ENCODE data around the gene SHB.

The SHB gene

DNA sequence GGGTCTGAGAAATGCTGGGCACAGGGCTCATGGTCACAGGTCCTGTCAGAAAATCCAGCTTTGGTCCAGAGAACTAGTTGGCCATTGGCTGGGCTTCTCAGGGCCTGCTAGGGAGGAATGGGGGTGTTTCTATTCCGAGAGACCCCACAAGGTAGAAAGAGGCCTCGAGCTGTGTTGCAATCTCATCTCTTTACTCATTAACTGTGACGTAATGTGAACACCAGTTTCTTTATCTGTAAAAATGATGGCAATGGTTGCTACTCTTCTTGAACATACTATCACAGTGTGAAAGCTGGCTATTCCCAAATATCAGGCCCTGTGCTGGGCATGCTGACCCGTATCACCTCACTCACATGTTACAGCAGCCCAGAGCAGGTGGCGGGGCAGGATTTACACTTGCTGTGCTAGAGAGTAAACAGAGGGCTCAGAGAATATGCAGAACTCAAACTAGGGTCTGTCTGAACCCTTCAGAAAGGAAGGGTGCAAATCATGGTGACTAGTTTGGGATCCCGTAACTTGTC lies 129.4 kb downstream of the SHB start:
- no peak for TF ChIP-seq ZNF214 (tag by site-specific recombination; IDR thresholded peaks at IDR 0.05; ENCODE audit: borderline replicate concordance)
- TF ChIP-seq, protein P1, sequence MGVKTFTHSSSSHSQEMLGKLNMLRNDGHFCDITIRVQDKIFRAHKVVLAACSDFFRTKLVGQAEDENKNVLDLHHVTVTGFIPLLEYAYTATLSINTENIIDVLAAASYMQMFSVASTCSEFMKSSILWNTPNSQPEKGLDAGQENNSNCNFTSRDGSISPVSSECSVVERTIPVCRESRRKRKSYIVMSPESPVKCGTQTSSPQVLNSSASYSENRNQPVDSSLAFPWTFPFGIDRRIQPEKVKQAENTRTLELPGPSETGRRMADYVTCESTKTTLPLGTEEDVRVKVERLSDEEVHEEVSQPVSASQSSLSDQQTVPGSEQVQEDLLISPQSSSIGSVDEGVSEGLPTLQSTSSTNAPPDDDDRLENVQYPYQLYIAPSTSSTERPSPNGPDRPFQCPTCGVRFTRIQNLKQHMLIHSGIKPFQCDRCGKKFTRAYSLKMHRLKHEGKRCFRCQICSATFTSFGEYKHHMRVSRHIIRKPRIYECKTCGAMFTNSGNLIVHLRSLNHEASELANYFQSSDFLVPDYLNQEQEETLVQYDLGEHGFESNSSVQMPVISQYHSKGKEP (tag by site-specific recombination; IDR thresholded peaks at IDR 0.05): no peak
- no peak for TF ChIP-seq ZNF354C (tag by site-specific recombination; IDR thresholded peaks at IDR 0.05; ENCODE audit: borderline replicate concordance, low read depth)
- TF ChIP-seq KLF7 (tag by site-specific recombination; IDR thresholded peaks at IDR 0.05; ENCODE audit: borderline replicate concordance): no peak
- TF ChIP-seq ZFP37 (tag by site-specific recombination; IDR thresholded peaks at IDR 0.05): no peak
- TF ChIP-seq ZNF707 (tag by site-specific recombination; IDR thresholded peaks at IDR 0.05): no peak
- TF ChIP-seq, protein P2, sequence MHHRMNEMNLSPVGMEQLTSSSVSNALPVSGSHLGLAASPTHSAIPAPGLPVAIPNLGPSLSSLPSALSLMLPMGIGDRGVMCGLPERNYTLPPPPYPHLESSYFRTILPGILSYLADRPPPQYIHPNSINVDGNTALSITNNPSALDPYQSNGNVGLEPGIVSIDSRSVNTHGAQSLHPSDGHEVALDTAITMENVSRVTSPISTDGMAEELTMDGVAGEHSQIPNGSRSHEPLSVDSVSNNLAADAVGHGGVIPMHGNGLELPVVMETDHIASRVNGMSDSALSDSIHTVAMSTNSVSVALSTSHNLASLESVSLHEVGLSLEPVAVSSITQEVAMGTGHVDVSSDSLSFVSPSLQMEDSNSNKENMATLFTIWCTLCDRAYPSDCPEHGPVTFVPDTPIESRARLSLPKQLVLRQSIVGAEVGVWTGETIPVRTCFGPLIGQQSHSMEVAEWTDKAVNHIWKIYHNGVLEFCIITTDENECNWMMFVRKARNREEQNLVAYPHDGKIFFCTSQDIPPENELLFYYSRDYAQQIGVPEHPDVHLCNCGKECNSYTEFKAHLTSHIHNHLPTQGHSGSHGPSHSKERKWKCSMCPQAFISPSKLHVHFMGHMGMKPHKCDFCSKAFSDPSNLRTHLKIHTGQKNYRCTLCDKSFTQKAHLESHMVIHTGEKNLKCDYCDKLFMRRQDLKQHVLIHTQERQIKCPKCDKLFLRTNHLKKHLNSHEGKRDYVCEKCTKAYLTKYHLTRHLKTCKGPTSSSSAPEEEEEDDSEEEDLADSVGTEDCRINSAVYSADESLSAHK (tag by site-specific recombination; IDR thresholded peaks at IDR 0.05): no peak
- no peak for TF ChIP-seq KLF16 (tag by site-specific recombination; IDR thresholded peaks at IDR 0.05)
- TF ChIP-seq, protein P3, sequence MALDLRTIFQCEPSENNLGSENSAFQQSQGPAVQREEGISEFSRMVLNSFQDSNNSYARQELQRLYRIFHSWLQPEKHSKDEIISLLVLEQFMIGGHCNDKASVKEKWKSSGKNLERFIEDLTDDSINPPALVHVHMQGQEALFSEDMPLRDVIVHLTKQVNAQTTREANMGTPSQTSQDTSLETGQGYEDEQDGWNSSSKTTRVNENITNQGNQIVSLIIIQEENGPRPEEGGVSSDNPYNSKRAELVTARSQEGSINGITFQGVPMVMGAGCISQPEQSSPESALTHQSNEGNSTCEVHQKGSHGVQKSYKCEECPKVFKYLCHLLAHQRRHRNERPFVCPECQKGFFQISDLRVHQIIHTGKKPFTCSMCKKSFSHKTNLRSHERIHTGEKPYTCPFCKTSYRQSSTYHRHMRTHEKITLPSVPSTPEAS (tag by site-specific recombination; IDR thresholded peaks at IDR 0.05): no peak
- TF ChIP-seq, protein P4, sequence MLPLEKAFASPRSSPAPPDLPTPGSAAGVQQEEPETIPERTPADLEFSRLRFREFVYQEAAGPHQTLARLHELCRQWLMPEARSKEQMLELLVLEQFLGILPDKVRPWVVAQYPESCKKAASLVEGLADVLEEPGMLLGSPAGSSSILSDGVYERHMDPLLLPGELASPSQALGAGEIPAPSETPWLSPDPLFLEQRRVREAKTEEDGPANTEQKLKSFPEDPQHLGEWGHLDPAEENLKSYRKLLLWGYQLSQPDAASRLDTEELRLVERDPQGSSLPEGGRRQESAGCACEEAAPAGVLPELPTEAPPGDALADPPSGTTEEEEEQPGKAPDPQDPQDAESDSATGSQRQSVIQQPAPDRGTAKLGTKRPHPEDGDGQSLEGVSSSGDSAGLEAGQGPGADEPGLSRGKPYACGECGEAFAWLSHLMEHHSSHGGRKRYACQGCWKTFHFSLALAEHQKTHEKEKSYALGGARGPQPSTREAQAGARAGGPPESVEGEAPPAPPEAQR (tag by site-specific recombination; IDR thresholded peaks at IDR 0.05): no peak
- TF ChIP-seq YY2 (tag by site-specific recombination; IDR thresholded peaks at IDR 0.05): no peak
- TF ChIP-seq, protein P5, sequence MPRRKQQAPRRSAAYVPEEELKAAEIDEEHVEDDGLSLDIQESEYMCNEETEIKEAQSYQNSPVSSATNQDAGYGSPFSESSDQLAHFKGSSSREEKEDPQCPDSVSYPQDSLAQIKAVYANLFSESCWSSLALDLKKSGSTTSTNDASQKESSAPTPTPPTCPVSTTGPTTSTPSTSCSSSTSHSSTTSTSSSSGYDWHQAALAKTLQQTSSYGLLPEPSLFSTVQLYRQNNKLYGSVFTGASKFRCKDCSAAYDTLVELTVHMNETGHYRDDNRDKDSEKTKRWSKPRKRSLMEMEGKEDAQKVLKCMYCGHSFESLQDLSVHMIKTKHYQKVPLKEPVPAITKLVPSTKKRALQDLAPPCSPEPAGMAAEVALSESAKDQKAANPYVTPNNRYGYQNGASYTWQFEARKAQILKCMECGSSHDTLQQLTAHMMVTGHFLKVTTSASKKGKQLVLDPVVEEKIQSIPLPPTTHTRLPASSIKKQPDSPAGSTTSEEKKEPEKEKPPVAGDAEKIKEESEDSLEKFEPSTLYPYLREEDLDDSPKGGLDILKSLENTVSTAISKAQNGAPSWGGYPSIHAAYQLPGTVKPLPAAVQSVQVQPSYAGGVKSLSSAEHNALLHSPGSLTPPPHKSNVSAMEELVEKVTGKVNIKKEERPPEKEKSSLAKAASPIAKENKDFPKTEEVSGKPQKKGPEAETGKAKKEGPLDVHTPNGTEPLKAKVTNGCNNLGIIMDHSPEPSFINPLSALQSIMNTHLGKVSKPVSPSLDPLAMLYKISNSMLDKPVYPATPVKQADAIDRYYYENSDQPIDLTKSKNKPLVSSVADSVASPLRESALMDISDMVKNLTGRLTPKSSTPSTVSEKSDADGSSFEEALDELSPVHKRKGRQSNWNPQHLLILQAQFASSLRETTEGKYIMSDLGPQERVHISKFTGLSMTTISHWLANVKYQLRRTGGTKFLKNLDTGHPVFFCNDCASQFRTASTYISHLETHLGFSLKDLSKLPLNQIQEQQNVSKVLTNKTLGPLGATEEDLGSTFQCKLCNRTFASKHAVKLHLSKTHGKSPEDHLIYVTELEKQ (tag by site-specific recombination; IDR thresholded peaks at IDR 0.05; ENCODE audit: borderline replicate concordance): no peak
- TF ChIP-seq ZNF138 (tag by site-specific recombination; IDR thresholded peaks at IDR 0.05; ENCODE audit: borderline replicate concordance): no peak
- TF ChIP-seq ZNF350 (tag by site-specific recombination; IDR thresholded peaks at IDR 0.05): no peak
- no peak for TF ChIP-seq WT1 (tag by site-specific recombination; IDR thresholded peaks at IDR 0.05)
- TF ChIP-seq SALL2 (tag by site-specific recombination; IDR thresholded peaks at IDR 0.05; ENCODE audit: borderline replicate concordance): no peak
- TF ChIP-seq SP7 (tag by site-specific recombination; IDR thresholded peaks at IDR 0.05): no peak
- TF ChIP-seq GLIS1 (tag by site-specific recombination; IDR thresholded peaks at IDR 0.05): no peak
- TF ChIP-seq, protein P6, sequence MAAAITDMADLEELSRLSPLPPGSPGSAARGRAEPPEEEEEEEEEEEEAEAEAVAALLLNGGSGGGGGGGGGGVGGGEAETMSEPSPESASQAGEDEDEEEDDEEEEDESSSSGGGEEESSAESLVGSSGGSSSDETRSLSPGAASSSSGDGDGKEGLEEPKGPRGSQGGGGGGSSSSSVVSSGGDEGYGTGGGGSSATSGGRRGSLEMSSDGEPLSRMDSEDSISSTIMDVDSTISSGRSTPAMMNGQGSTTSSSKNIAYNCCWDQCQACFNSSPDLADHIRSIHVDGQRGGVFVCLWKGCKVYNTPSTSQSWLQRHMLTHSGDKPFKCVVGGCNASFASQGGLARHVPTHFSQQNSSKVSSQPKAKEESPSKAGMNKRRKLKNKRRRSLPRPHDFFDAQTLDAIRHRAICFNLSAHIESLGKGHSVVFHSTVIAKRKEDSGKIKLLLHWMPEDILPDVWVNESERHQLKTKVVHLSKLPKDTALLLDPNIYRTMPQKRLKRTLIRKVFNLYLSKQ (tag by site-specific recombination; IDR thresholded peaks at IDR 0.05; ENCODE audit: borderline replicate concordance): no peak

More for the DNA sequence above, 129.4 kb downstream of the SHB start:
- H3K27ac ChIP-seq (ENCODE audit: extremely low read depth, low read depth, low read length): no peak overlapping the region
- H3K36me3 ChIP-seq (ENCODE audit: control insufficient read depth in 2 of 2, insufficient read depth in 1 of 2, low read length in 2 of 2): peaks cover 0 to 65% of the 10 kb centered on the region in 2 experiments; a peak in 1 of 3 replicates
- CTCF ChIA-PET: interaction anchor here (0.7 kb wide), 1 partner anchor 26 kb away, joined by 3 read pairs; no protein-coding TSS in a partner anchor
- no peaks in the 10 kb centered on the region for H3K9me3 ChIP-seq (ENCODE audit: control insufficient read depth, insufficient read depth, low read depth, low read length)
- POLR2A ChIA-PET: no interaction called here
- peaks cover 4% of the 10 kb centered on the region for H3K4me1 ChIP-seq (ENCODE audit: control insufficient read depth, insufficient read depth, low read length)
- H3K4me3 ChIP-seq (ENCODE audit: low read depth, low read length): no peak overlapping the region
